H1 (cell line): Measurements from ENCODE around the gene DCLK1. TPM values are rescaled to one million over a fixed set of nuclear protein-coding genes. Genes with fewer than 3 reads are reported as not detected.

Experiments used
- BACH1 ChIP-seq: IDR thresholded peaks from 2 replicates; pipeline ENCODE4 v1.6.1; 2012; ENCODE audit warnings: low read length, improper control_type of control experiment
- CEBPB ChIP-seq: IDR thresholded peaks from 2 replicates; pipeline ENCODE4 v1.6.1; 2012; ENCODE audit warnings: low read depth, low read length
- CHD1 ChIP-seq: IDR thresholded peaks from 2 replicates; pipeline ENCODE4 v1.6.1; 2012; ENCODE audit warnings: low read depth, low read length, improper control_type of control experiment
- EZH2 ChIP-seq: fragments of 200-600 bp; sonication (generic); IDR thresholded peaks from 2 replicates; pipeline ENCODE4 v1.7.1; 2012; ENCODE audit warnings: low read depth, mild to moderate bottlenecking, moderate library complexity, low read length, inconsistent platforms; ENCODE audit not compliant: severe bottlenecking
- HDAC2 ChIP-seq, 2 experiments: fragments of 300-600 bp in 1 of 2; sonication (generic) in 1 of 2; IDR thresholded peaks; 2 replicates each; pipeline ENCODE4 v1.6.1; 2011 to 2012; ENCODE audit warnings: low read depth in 2 of 2, low read length in 2 of 2, mild to moderate bottlenecking in 2 of 2, moderate library complexity in 2 of 2, borderline replicate concordance in 1 of 2, inconsistent platforms in 1 of 2
- RBBP5 ChIP-seq: IDR thresholded peaks from 2 replicates; pipeline ENCODE4 v1.7.1; 2012; ENCODE audit warnings: low read depth, mild to moderate bottlenecking, inconsistent platforms, low read length, moderate library complexity, borderline replicate concordance
- SIN3A ChIP-seq, 2 experiments: IDR thresholded peaks in 1 of 2; conservative IDR thresholded peaks in 1 of 2; 2 replicates each; pipeline ENCODE4 v1.6.1; 2011 to 2012; ENCODE audit warnings: low read length in 2 of 2, improper control_type of control experiment in 1 of 2, low read depth in 1 of 2, mild to moderate bottlenecking in 1 of 2
- SIRT6 ChIP-seq: IDR thresholded peaks from one replicate; pipeline ENCODE4 v1.7.1; 2012; ENCODE audit warnings: low read length, inconsistent platforms
- SP4 ChIP-seq: IDR thresholded peaks from 2 replicates; pipeline ENCODE4 v1.6.1; 2012; ENCODE audit warnings: low read length, inconsistent platforms
- ZNF274 ChIP-seq: IDR thresholded peaks from 2 replicates; pipeline ENCODE4 v1.7.0; 2012; ENCODE audit warnings: low read length, borderline replicate concordance; ENCODE audit errors: extremely low read depth
- polyA plus RNA-seq, 7 experiments: library from polyadenylated mRNA; depleted of rRNA in 3 of 7; stranded (reverse) in 5 of 7; unstranded in 2 of 7; fragments of >200 nt in 5 of 7; fragments of 200-250 nt in 2 of 7; gene quantifications; 1 replicate in 5 of 7; 2 replicates in 1 of 7; 4 replicates in 1 of 7; pipeline versions ENCODE4 v1.2.1 to v1.2.3, GENCODE V29; 2011 to 2013; ENCODE audit warnings: missing spikeins in 2 of 7, mixed read lengths in 2 of 7
- total RNA-seq: library from RNA; stranded (reverse); fragmentation: NEBNext Ultra II Directional; extraction: Animal tissue kit (Norgen Biotek cat#: 25700); gene quantifications from 2 replicates; pipeline ENCODE4 v1.2.1, GENCODE V29; 2021

DCLK1 gene
- total and polyA plus RNA-seq, 2 of the 8 experiments (the other 6 are each of a cell fraction or from before 2014, with no cell fraction given) = 22.8 to 41.0 TPM

DNA sequence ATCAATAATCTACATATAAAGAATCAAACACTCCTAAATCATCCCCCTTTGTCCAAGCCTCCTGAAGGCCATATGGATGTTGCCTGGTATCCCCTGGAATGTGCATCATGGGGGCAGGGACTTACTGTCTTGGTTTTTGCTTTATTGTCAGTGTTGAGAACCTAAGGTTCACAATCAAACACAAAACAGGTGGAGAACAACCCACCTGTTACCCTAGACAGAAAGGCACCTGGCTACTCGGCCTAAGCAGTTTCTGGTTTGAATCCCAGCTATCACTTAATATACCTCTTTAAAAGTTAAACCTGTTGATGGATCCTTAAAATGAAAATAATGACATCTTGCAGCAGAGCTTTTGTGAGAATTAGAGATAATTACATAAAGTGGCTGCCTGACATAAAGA lies 68.9 kb downstream of the DCLK1 start (continued):
- TF ChIP-seq BACH1 (no peak), RBBP5 (no peak), ZNF274 (no peak), CHD1 (no peak), HDAC2 (IDR thresholded peaks at IDR 0.05; ENCODE audit: borderline replicate concordance in 1 of 2, low read depth in 2 of 2, low read length in 2 of 2) (no peak), EZH2 (no peak), SIN3A (conservative IDR thresholded peaks at IDR 0.05 in 1 of 2, IDR thresholded peaks at IDR 0.05 in 1 of 2; ENCODE audit: low read depth in 1 of 2, low read length in 2 of 2) (no peak), SP4 (no peak), SIRT6 (no peak), CEBPB (no peak)
- TF ChIP-seq, all 59 proteins: peak for 0
